Bronchial epithelial cell (primary cell): ENCODE measurements around the gene PEX3. TPM values are rescaled to one million over a fixed set of nuclear protein-coding genes. Genes with fewer than 3 reads are reported as not detected.
A peak's percentile ranks its signal among the peaks of the same experiment; 100 is the strongest.

Experiments
- DNase-seq: peaks from one replicate; pipeline ENCODE4 v3.0.0-alpha.2; 2010; ENCODE audit warnings: low read depth
- FAIRE-seq: peaks from 2 replicates; lab custom pipeline; 2011; peaks lifted over from hg19 to GRCh38; lab: Jason Lieb, UNC
- H3K27me3 ChIP-seq: 2 replicates; pipeline ENCODE4 v1.5.1; 2011; ENCODE audit warnings: low read length; ENCODE audit not compliant: control insufficient read depth, insufficient read depth
- H3K36me3 ChIP-seq: 2 replicates; pipeline ENCODE4 v1.5.1; 2011; ENCODE audit warnings: low read length; ENCODE audit not compliant: control insufficient read depth, insufficient read depth
- H3K4me3 ChIP-seq: 2 replicates; pipeline ENCODE4 v1.5.1; 2011; ENCODE audit warnings: mild to moderate bottlenecking, low read depth, low read length, control low read depth
- total RNA-seq: library from RNA; depleted of rRNA; stranded (reverse); fragments of >200 nt; gene quantifications from 2 replicates; pipeline ENCODE4 v1.2.1, GENCODE V29; 2014
- TF ChIP-seq, protein P1 (sequence below): IDR thresholded peaks from 2 replicates; pipeline ENCODE4 v1.5.1; 2011; ENCODE audit warnings: mild to moderate bottlenecking, moderate library complexity, low read length, control low read depth, inconsistent platforms; ENCODE audit not compliant: insufficient read depth, severe bottlenecking

Gene PEX3
- total RNA-seq, 1 donor from 2014 or later: 11.1 TPM

DNA sequence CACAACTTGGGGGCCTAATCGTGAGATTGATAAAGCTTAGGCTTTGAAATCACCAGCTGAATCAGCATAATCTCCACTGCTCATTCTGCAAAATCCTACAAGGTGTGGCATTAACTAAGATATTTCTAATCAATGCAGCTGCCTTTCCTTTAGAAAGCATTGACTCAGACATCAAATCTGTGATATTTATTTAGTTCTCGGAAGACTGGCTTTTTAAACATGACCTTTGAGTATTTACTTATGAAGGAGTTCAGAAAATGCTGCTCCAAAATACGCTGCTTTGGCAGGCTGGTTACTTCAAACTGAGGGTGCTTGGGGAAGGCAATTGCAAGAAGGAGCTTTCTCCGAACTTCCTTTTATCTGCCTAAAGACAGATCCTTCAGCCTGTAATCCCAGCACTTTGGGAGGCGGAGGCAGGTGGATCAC lies 84.6 kb downstream of the PEX3 start:
- TF ChIP-seq, protein P1, sequence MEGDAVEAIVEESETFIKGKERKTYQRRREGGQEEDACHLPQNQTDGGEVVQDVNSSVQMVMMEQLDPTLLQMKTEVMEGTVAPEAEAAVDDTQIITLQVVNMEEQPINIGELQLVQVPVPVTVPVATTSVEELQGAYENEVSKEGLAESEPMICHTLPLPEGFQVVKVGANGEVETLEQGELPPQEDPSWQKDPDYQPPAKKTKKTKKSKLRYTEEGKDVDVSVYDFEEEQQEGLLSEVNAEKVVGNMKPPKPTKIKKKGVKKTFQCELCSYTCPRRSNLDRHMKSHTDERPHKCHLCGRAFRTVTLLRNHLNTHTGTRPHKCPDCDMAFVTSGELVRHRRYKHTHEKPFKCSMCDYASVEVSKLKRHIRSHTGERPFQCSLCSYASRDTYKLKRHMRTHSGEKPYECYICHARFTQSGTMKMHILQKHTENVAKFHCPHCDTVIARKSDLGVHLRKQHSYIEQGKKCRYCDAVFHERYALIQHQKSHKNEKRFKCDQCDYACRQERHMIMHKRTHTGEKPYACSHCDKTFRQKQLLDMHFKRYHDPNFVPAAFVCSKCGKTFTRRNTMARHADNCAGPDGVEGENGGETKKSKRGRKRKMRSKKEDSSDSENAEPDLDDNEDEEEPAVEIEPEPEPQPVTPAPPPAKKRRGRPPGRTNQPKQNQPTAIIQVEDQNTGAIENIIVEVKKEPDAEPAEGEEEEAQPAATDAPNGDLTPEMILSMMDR: no peak
- no peak for DNase-seq
- H3K36me3 ChIP-seq: no peaks in the 10 kb centered on the region
- no peak for FAIRE-seq
- no peaks in the 10 kb centered on the region for H3K27me3 ChIP-seq
- no peak overlapping the region for H3K4me3 ChIP-seq

DNA sequence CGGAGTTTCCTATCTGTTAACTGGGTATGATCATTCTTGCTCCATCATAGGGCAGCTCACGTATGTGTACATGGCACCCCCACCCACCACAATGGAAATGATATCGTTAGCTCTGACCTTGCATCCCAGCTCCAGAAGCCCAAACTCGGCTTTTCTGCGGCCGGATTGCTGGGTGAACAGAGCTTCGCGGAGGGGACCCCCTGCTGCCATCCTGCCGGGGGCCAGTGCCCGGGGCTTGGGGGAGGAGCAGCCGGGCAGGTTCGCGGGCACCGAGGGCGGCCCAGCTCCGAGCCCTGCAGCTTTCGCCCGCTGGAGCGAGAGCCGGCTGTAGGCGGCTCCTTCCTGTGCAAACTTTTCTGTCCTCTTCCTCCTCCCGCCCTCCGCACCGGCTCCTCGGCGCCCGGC lies 85.9 kb downstream of the PEX3 start:
- FAIRE-seq (no peak), DNase-seq (no peak)
- H3K4me3 ChIP-seq: peak overlapping the region; percentile 41
- TF ChIP-seq, protein P1: no peak
- no peaks in the 10 kb centered on the region for H3K36me3 ChIP-seq
- H3K27me3 ChIP-seq: no peaks in the 10 kb centered on the region

DNA sequence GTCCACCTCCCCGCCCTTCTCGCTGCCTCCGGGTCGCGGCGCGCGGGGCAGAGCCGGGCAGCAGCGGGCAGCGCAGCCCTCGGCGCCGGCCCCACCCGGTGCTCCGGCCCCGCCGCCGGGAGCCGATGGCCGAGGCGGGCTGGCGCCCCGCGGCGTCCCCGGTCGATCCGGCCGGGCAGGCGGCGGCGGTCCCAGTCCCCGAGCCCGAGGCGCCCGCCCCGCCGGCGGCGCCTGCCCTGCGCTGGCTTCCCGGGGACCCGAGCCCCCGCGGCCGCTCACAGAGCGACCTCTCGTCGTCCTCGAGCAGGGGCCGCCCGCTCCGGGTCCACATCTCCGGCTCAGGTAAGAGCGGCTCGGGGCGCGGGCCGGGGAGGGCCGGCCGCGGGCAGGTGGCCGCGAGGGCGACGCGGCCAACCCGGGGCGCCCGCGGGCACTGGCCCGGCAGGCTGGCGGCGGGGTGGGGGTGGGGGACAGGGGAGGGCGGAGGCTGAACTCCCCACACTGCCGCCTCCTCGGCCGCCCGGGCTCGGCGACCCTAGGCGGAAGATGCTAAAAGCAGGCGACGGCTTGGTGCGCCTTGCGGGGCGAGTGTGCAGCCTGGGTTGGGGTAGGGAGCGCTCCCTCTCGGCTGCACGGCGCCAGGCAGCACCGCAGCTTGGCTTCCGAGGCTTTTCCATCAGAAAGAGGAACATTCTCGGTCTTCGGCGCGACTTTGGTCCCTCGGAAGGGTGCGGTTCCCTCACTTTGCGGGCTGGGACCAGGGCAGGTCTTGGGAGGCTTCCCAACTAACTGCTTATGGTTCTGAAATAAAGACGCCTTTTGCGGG lies 86.5 kb downstream of the PEX3 start:
- FAIRE-seq (no peak), DNase-seq (peak; percentile 40)
- Histone ChIP-seq H3K27me3 (no peaks in the 10 kb centered on the region), H3K4me3 (peak overlapping the region; percentile 41), H3K36me3 (no peaks in the 10 kb centered on the region)
- TF ChIP-seq, protein P1: peak; percentile 69

DNA sequence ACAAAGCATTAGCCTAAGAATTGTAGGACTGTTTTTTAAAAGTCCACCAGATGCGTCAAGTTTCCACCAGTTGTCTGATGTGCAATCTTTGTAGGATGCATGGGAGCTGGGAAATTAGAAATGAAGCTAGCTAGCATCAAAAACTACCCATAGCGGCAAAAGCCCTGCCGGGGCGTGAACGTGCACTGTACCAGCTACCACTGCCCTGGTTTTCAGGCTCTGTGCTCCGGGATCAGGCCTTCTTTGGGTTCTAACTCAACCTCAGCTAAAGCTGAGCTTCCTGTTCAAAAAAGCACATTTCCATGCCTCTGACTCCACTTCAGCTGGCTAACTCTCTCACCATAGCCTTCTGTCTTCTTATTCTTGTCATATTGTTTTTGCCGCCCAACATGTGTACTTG lies 87.8 kb downstream of the PEX3 start:
- TF ChIP-seq, protein P1: no peak
- Histone ChIP-seq H3K4me3 (no peak overlapping the region), H3K27me3 (no peaks in the 10 kb centered on the region), H3K36me3 (no peaks in the 10 kb centered on the region)
- DNase-seq (no peak), FAIRE-seq (no peak)

GRCh38 chr6:143539106-143539505 lies 88.5 kb downstream of the PEX3 start:
- H3K4me3 ChIP-seq: no peak overlapping the region
- H3K27me3 ChIP-seq: no peaks in the 10 kb centered on the region
- FAIRE-seq (no peak), DNase-seq (no peak)
- TF ChIP-seq, protein P1: no peak
- no peaks in the 10 kb centered on the region for H3K36me3 ChIP-seq
